WI38 (cell line): ENCODE data around the gene PLB1.

ENCODE experiments used
- H3K4me3 ChIP-seq: 2 replicates; pipeline ENCODE4 v1.5.1; 2011; ENCODE audit warnings: low read depth, mild to moderate bottlenecking, control low read depth, low read length
- TF ChIP-seq, protein P1 (sequence below): IDR thresholded peaks from 2 replicates; pipeline ENCODE4 v1.5.1; 2012; ENCODE audit warnings: low read depth, mild to moderate bottlenecking, control low read depth, low read length

PLB1 gene

DNA sequence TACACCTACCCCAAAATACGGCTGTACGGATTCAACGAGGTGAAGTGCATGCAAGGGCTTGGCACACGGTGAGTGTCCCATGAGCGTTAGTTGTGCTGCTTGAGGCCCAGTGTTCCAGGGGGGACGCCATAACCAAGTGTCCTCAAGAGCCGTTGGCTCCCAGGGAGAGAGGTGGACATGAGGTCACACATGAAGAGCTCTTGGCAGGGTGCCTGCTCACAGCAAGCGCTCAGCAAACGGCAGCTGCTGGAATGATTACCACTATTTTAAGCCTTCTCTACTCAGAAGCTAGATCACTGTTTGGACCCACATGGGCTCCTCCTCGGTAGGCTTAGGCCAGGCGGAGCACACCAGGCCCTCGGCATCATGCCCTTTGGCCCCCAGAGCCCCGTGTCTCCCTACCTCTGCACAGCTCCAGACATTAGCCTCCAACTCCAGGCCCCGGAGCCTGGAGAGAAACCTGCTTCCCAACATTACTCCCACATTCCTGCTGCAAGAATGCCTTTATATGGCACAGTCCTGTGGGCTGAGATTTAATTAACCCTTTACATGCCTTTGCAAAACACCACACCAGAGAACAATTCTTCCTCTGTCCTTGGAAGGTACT, 187.3 kb downstream of the PLB1 start:
- TF ChIP-seq, protein P1, sequence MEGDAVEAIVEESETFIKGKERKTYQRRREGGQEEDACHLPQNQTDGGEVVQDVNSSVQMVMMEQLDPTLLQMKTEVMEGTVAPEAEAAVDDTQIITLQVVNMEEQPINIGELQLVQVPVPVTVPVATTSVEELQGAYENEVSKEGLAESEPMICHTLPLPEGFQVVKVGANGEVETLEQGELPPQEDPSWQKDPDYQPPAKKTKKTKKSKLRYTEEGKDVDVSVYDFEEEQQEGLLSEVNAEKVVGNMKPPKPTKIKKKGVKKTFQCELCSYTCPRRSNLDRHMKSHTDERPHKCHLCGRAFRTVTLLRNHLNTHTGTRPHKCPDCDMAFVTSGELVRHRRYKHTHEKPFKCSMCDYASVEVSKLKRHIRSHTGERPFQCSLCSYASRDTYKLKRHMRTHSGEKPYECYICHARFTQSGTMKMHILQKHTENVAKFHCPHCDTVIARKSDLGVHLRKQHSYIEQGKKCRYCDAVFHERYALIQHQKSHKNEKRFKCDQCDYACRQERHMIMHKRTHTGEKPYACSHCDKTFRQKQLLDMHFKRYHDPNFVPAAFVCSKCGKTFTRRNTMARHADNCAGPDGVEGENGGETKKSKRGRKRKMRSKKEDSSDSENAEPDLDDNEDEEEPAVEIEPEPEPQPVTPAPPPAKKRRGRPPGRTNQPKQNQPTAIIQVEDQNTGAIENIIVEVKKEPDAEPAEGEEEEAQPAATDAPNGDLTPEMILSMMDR, result no peak
- no peak overlapping the region for H3K4me3 ChIP-seq

DNA sequence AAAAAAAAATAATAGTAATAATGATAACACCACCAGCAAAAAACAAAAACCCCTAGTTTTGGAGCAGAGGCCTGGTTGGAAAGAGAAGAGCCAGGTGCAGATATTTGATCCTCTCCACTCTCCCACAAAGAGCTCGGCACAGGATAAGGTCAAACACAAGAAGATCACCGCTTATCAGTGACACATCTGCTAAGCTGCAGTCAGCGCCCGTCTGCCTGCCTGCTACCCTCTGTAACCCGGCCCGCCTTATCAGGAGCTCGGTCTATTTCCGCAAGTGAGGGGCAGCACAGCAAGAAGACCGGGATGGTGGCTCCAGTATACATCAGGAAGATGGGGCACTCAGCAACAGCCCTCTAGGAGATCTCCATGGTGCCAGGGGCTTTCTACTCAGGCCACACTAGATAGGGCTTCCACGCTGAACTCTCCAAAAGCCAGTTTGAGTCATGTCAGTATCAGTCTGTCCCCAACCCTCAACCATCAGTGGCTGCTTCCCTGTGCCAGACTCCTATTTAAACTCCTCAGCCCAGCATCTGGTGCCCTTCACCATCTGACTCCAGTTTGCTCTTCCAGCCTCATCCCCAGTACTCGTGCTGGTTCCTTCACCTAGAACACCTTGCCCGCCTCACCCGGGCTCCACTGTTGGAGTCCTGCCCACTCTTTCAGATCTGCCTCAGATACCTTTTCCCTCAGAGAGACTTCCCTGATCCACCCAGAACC, 188.4 kb downstream of the PLB1 start:
- TF ChIP-seq, protein P1, result no peak
- no peak overlapping the region for H3K4me3 ChIP-seq

DNA sequence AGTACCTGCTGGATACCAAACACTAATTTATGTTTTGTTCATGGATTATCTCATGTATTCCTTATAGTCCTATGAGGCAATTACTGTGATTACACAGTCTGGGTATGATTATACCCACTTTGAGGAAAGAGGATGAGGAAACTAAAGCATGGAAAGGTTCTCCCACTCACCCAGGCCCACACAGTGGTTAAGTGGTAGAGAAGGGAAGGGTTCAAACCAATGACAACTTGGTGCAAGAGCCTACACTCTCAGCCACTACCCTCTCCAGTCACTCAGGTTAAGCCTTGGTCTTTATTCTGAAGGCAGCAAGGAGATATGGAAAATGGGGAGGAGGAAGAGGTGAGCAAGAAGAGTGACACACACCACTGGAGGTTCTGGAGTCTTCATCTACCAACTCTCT, 191.3 kb downstream of the PLB1 start:
- H3K4me3 ChIP-seq, result no peak overlapping the region
- TF ChIP-seq, protein P1, result no peak

DNA sequence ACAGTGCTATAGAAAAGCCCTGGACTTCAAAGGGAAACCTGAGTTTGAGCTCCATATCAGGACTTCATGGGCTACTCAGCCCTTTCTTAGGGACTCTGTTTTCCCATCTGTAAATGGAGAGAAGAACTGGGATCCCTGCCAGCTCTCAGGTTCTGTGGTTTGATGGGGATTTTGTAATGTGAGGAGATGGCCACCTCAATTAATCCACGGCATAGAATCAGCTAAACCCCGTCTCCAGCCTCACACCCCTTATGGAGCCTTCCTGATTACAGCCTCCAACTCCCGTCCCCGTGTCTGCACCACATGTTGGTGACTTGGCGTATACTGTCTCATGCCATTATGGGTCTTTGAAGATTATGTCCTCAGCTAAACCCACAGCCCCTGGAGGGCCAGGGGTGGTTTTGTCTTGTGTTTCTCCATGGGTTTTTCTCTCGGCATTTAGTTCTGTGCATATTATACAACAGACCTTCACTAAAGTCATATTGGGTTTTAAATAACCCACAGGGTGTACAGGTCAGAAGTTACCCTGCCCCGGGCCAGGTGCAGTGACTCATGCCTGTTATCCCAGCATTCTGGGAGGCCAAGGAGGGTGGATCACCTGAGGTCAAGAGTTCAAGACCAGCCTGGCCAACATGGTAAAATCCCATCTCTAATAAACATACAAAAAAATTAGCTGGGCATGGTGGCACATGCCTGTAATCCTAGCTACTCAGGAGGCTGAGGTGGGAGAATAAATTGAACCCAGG, 192.0 kb downstream of the PLB1 start:
- H3K4me3 ChIP-seq, result no peak overlapping the region
- TF ChIP-seq, protein P1, result no peak

DNA sequence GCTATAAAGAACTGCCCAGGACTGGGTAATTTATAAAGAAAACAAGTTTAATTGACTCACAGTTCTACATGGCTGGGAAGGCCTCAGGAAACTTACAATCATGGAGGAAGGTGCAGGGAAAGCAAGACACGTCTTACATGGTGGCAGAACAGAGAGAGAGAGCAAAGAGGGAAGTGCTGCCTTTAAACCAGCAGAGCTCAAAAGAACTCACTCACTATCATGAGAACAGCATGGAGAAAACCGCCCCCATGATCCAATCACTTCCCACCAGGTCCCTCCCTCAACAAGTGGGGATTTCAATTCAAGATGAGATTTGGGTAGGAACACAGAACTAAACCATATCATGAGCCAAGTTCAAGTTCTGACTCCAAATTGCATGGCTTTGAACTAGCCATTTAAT, 193.0 kb downstream of the PLB1 start:
- H3K4me3 ChIP-seq, result no peak overlapping the region
- TF ChIP-seq, protein P1, result no peak

DNA sequence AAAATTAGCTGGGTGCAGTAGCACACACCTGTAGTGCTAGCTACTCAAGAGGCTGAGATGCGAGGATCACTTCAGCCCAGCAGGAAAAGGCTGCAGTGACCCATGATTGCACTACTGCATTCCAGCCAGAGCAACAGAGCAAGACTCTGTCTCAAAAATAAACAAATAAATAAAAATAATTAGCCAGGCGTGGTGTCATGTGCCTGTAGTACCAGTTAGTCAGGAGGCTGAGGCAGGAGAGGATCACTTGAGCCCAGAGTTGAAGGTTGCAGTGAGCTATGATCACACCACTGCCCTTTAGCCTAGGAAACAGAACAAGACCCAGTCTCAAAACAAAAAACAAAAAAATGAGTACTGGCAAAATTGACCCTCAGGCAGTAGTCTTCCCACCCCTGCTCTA, 193.9 kb downstream of the PLB1 start:
- H3K4me3 ChIP-seq, result no peak overlapping the region
- TF ChIP-seq, protein P1, result no peak

DNA sequence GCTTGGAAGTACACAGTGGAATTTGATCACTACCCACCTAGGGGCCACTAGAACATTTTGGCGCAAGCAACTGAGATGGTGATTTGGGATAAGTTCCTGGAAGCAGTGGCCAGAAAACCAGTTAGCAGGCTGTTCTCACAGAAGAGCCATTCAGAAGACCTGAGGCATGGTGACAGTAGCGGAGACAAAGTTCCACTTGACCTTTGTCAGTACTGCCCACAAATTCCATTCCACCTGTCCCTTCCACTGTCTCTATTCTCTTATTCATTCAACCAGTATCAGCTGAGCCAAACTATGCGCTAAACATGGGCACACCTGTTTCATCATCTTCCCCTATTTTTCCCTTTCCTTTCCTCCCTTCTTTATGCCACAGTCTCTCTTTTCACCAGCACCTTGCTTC, 196.6 kb downstream of the PLB1 start:
- TF ChIP-seq, protein P1, result no peak
- H3K4me3 ChIP-seq, result no peak overlapping the region
